Vagina (tissue), 2 donors: Measurements from ENCODE around the gene COL7A1.

Experiments used
- POLR2A ChIP-seq, 2 donors: fragments of 450-650 bp; IDR thresholded peaks; one replicate each; pipeline ENCODE4 v1.6.1; 2017; ENCODE audit warnings: antibody characterized with exemption in 2 of 2, mild to moderate bottlenecking in 2 of 2, moderate library complexity in 2 of 2
- POLR2AphosphoS5 ChIP-seq, 2 donors: sonication (generic); formaldehyde crosslinking; IDR thresholded peaks; one replicate each; pipeline ENCODE4 v1.9.0; 2017; ENCODE audit warnings: antibody characterized with exemption in 2 of 2, mild to moderate bottlenecking in 2 of 2, low read depth in 1 of 2; ENCODE audit not compliant: insufficient read depth in 1 of 2
- TF ChIP-seq, protein P1 (sequence below), 3 experiments: fragments of 450-650 bp in 2 of 3; fragments of 200-600 bp in 1 of 3; sonication (generic) in 1 of 3; IDR thresholded peaks; one replicate each; pipeline ENCODE4 v1.5.1; 2017 to 2019; ENCODE audit warnings: antibody characterized with exemption in 3 of 3, mild to moderate bottlenecking in 2 of 3, moderate library complexity in 2 of 3

DNA sequence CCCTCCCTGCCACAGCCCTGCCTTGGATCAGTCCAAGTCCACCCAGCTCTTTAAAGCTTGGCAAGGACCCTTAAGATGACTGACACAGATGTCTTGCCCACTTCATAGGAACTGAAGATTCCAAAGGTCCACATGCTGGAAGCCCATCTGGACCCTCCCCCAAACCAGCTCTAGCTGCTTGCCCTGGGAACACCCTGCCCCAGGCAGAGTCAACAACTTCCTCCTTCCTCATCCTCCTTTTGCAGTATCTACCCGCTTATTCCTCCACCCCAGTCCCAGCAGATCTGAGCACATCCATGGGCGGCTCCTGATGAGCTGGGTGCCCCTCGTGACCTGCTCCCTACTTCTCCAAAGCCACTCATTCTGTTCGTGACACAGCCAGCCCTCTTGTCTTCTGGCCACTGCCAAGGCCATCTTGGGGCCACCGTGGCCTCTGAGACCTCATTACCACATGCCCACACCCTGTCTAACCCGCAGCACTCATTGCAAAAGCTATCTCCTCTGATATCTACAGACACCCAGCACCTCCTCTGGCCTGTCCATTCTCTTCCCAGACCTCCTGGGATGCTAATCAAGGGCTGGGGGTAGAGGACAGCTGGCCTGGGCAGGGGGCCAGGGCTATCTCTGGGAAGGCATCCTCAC is 36.5 kb downstream of the COL7A1 start:
- TF ChIP-seq, protein P1, sequence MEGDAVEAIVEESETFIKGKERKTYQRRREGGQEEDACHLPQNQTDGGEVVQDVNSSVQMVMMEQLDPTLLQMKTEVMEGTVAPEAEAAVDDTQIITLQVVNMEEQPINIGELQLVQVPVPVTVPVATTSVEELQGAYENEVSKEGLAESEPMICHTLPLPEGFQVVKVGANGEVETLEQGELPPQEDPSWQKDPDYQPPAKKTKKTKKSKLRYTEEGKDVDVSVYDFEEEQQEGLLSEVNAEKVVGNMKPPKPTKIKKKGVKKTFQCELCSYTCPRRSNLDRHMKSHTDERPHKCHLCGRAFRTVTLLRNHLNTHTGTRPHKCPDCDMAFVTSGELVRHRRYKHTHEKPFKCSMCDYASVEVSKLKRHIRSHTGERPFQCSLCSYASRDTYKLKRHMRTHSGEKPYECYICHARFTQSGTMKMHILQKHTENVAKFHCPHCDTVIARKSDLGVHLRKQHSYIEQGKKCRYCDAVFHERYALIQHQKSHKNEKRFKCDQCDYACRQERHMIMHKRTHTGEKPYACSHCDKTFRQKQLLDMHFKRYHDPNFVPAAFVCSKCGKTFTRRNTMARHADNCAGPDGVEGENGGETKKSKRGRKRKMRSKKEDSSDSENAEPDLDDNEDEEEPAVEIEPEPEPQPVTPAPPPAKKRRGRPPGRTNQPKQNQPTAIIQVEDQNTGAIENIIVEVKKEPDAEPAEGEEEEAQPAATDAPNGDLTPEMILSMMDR (IDR thresholded peaks at IDR 0.05), result no peak
- TF ChIP-seq POLR2AphosphoS5 (IDR thresholded peaks at IDR 0.05; ENCODE audit: insufficient read depth in 1 of 2, low read depth in 1 of 2), result no peak
- TF ChIP-seq POLR2A (IDR thresholded peaks at IDR 0.05), result no peak
